PC-9 (cell line): ENCODE results near the gene AIRE. TPM values are rescaled to one million over a fixed set of nuclear protein-coding genes. Genes with fewer than 3 reads are reported as not detected.

Source experiments
- BruUV-seq: library from RNA; stranded (reverse); fragments of 400-500 nt; replicated peaks from 2 replicates; lab custom pipeline; 2021; lab: Mats Ljungman, UMichigan
- CTCF ChIA-PET: fragments of 300-600 bp; sonication (Branson Sonifier 250); formaldehyde crosslinking; loops from one replicate; lab custom pipeline; 2022; ENCODE audit warnings: antibody characterized with exemption; lab: Charles Lee
- POLR2A ChIA-PET: fragments of 300-600 bp; sonication (Branson Sonifier 250); formaldehyde crosslinking; loops from one replicate; lab custom pipeline; 2022; ENCODE audit warnings: antibody characterized with exemption; ENCODE audit not compliant: unreplicated experiment; lab: Charles Lee
- DNase-seq, 2 experiments: peaks; one replicate each; pipeline versions ENCODE4 v3.0.0 to v3.0.0-alpha.2; 2015 to 2022; ENCODE audit warnings: mixed read lengths in 1 of 2
- H2AFZ ChIP-seq: fragments of 200-600 bp; sonication (generic); 2 replicates; pipeline ENCODE4 v1.8.1; 2017; ENCODE audit warnings: antibody characterized with exemption
- H3F3A ChIP-seq: fragments of 200-600 bp; sonication (generic); 2 replicates; pipeline ENCODE4 v1.8.1; 2017; ENCODE audit warnings: antibody characterized with exemption, mild to moderate bottlenecking, low read depth; ENCODE audit not compliant: insufficient read depth
- H3K27ac ChIP-seq: fragments of 200-600 bp; sonication (generic); 2 replicates; pipeline ENCODE4 v1.6.1; 2016; ENCODE audit warnings: mixed run types
- H3K27me3 ChIP-seq: fragments of 200-600 bp; sonication (generic); 2 replicates; pipeline ENCODE4 v1.6.1; 2016; ENCODE audit warnings: low read depth, mixed run types; ENCODE audit not compliant: insufficient read depth
- H3K36me3 ChIP-seq: fragments of 200-600 bp; sonication (generic); 2 replicates; pipeline ENCODE4 v1.6.1; 2016; ENCODE audit warnings: low read depth, mixed run types
- H3K4me1 ChIP-seq: fragments of 200-600 bp; sonication (generic); replicated peaks from 2 replicates; pipeline ENCODE4 v1.6.1; 2016; ENCODE audit warnings: mixed run types; ENCODE audit not compliant: insufficient read depth
- H3K4me2 ChIP-seq: fragments of 200-600 bp; sonication (generic); 2 replicates; pipeline ENCODE4 v1.6.1; 2017; ENCODE audit warnings: mixed run types
- H3K4me3 ChIP-seq: fragments of 200-600 bp; sonication (generic); 2 replicates; pipeline ENCODE4 v1.6.1; 2016; ENCODE audit warnings: mixed run types
- H3K79me2 ChIP-seq: fragments of 200-600 bp; sonication (generic); 2 replicates; pipeline ENCODE4 v1.6.1; 2017; ENCODE audit warnings: low read depth, mixed run types
- H3K9me2 ChIP-seq: fragments of 200-600 bp; sonication (generic); 2 replicates; pipeline ENCODE4 v1.8.1; 2017; ENCODE audit warnings: mild to moderate bottlenecking; ENCODE audit not compliant: insufficient read depth
- H3K9me3 ChIP-seq: fragments of 200-600 bp; sonication (generic); 2 replicates; pipeline ENCODE4 v1.8.1; 2016; ENCODE audit warnings: low read depth; ENCODE audit not compliant: insufficient read depth
- H4K20me1 ChIP-seq: fragments of 200-600 bp; sonication (generic); 2 replicates; pipeline ENCODE4 v1.8.1; 2017; ENCODE audit not compliant: insufficient read depth
- CTCF ChIP-seq: fragments of 200-600 bp; sonication (generic); conservative IDR thresholded peaks from 2 replicates; pipeline ENCODE4 v1.6.1; 2017; ENCODE audit warnings: mixed run types, antibody characterized with exemption, mild to moderate bottlenecking, moderate library complexity
- EZH2 ChIP-seq: fragments of 200-600 bp; sonication (generic); IDR thresholded peaks from 2 replicates; pipeline ENCODE4 v1.8.0; 2017; ENCODE audit warnings: antibody characterized with exemption, low read depth
- intact Hi-C: fragments of 100-400 bp; cut with micrococcal nuclease; formaldehyde crosslinking; loops from one replicate; pipeline ENCODE4 v1.10.0; 2022; ENCODE audit not compliant: unreplicated experiment
- total RNA-seq: library from RNA; stranded (reverse); gene quantifications from 2 replicates; pipeline ENCODE4 v1.2.3, GENCODE V29; 2021

Gene AIRE
- total RNA-seq, 1 experiment from 2014 or later: not detected

DNA sequence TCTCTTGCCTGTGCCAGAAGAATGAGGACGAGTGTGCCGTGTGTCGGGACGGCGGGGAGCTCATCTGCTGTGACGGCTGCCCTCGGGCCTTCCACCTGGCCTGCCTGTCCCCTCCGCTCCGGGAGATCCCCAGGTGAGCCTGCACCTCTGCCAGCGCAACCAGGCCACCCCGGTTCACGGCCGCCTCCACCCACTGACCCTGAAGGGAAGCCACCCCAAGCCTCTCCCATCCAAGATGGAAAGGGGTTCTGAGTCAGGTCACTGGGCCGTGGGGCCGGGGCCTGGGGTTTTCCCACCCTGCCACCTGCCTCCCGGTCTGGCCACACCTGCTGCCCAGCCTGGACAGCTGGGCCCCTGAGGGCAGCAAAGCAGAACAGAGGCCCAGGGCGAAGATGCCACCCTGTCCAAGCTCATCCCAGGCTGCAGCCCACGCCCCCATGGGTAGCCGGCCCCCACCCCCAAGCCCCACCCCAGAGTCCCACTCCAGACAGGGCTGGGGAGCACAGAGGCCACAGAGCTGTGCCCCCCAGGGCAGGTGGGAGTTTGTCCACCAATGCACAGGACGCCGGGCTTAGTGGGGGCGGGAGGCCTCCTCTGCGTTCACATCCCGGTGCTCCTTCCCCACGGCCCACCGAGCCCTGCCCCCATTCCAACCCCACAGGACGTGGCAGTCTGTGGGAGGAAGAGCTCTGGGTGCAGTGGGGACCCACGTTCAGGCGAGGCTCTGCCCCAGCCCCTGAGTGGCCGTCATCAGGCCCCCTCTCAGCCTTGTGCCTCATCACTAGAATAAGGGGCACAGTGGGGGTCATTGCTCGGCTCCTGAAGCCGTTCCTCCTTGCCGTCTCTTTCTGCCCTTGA lies 5.6 kb downstream of the AIRE start:
- Histone ChIP-seq H3K9me2 (no peaks in the 10 kb centered on the region), H3K36me3 (no peaks in the 10 kb centered on the region), H3K27ac (no peak overlapping the region), H3K4me1 (peaks cover 13% of the 10 kb centered on the region; the same call in 1 of the 2 replicates), H2AFZ (no peak overlapping the region), H3K27me3 (peaks cover 10% of the 10 kb centered on the region; the same call in 1 of the 2 replicates), H3K4me2 (no peak overlapping the region), H3K79me2 (no peaks in the 10 kb centered on the region), H4K20me1 (no peaks in the 10 kb centered on the region), H3F3A (no peaks in the 10 kb centered on the region), H3K4me3 (no peak overlapping the region), H3K9me3 (no peaks in the 10 kb centered on the region)
- POLR2A ChIA-PET: no interaction called here
- CTCF ChIA-PET: no interaction called here
- intact Hi-C loops: no loop called here
- no peak for DNase-seq
- TF ChIP-seq CTCF (no peak), EZH2 (no peak)
- no TSS peak for BruUV-seq

DNA sequence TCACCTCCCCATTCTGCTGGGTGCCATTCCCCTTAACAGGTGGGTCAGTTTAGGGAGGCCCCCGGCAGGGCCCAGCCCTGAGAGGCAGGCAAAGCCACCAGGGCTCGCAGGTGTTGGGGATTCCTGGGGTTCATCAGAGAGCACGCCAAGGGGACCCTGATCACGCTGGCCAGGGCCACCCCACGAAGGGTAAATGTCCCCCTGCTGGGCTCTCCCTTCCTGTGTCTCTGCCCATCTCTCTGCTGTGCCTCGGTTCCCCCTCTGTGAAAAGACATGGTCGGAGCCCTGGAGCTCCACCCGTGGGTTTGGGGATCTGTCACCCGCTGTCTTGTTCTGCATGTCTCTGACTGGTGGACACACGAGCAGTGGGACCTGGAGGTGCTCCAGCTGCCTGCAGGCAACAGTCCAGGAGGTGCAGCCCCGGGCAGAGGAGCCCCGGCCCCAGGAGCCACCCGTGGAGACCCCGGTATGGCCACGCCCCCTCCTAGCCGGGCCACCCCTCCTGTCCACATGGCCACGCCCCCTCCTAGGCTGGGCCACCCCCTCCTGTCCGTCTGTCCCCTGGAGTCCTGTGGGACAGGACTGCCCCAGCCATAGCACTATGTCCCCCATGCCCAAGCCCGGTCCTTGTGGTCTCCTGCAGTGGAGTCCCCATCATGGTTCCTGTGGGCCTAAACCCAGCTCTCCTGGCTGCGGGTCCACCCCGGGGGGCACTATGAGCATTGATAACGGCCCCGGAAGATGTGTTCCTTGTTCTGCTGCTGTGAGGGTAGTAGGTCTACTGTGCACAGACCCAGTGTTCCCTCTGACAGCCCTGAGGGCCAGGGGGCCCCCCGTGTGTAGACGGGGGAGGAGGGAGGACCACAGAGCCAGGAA lies 6.5 kb downstream of the AIRE start:
- Histone ChIP-seq H3K79me2 (no peaks in the 10 kb centered on the region), H3K4me3 (no peak overlapping the region), H3K27ac (no peak overlapping the region), H3K4me1 (peaks cover 13% of the 10 kb centered on the region; the same call in 1 of the 2 replicates), H3K9me3 (no peaks in the 10 kb centered on the region), H3K27me3 (0 out of 2 replicates have a peak, but pooled peaks cover 4% of the 10 kb centered on the region), H2AFZ (no peak overlapping the region), H3K9me2 (no peaks in the 10 kb centered on the region), H4K20me1 (no peaks in the 10 kb centered on the region), H3K4me2 (no peak overlapping the region), H3K36me3 (no peaks in the 10 kb centered on the region), H3F3A (no peaks in the 10 kb centered on the region)
- BruUV-seq: no TSS peak
- no peak for TF ChIP-seq EZH2
- no peak for TF ChIP-seq CTCF
- DNase-seq: no peak
- ChIA-PET CTCF (no interaction called here), POLR2A (no interaction called here)
- intact Hi-C loops: no loop called here

DNA sequence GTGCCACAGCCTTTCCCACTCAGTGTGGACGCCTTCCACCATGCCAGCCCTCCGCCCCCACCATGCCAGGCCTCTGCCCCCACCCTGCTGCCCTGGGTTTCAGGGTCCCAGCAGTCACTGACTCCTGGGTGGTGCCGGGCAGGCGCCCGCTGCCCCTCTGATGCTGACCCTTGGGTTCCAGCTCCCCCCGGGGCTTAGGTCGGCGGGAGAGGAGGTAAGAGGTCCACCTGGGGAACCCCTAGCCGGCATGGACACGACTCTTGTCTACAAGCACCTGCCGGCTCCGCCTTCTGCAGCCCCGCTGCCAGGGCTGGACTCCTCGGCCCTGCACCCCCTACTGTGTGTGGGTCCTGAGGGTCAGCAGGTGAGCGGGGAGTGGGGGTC lies 7.1 kb downstream of the AIRE start:
- intact Hi-C loops: no loop called here
- no peak for TF ChIP-seq EZH2
- no peak for TF ChIP-seq CTCF
- DNase-seq: no peak
- Histone ChIP-seq H3K9me3 (no peaks in the 10 kb centered on the region), H3F3A (peaks cover under 1% of the 10 kb centered on the region; the same call in 1 of the 2 replicates), H3K27me3 (0 out of 2 replicates have a peak, but pooled peaks cover 4% of the 10 kb centered on the region), H2AFZ (no peak overlapping the region), H4K20me1 (no peaks in the 10 kb centered on the region), H3K4me3 (no peak overlapping the region), H3K4me1 (peaks cover 14% of the 10 kb centered on the region; the same call in 1 of the 2 replicates), H3K27ac (no peak overlapping the region), H3K36me3 (no peaks in the 10 kb centered on the region), H3K79me2 (no peaks in the 10 kb centered on the region), H3K9me2 (no peaks in the 10 kb centered on the region), H3K4me2 (no peak overlapping the region)
- no TSS peak for BruUV-seq
- ChIA-PET POLR2A (no interaction called here), CTCF (no interaction called here)
